HG02885 (cell line): ENCODE results near the gene GATAD2B.

Experiments
- ATAC-seq: cut with Tn5 transposase; IDR thresholded peaks from one replicate; pipeline ENCODE4 v1.9.1; 2021; ENCODE audit warnings: mild to moderate bottlenecking; ENCODE audit not compliant: unreplicated experiment, poor library complexity

The GATAD2B gene

DNA sequence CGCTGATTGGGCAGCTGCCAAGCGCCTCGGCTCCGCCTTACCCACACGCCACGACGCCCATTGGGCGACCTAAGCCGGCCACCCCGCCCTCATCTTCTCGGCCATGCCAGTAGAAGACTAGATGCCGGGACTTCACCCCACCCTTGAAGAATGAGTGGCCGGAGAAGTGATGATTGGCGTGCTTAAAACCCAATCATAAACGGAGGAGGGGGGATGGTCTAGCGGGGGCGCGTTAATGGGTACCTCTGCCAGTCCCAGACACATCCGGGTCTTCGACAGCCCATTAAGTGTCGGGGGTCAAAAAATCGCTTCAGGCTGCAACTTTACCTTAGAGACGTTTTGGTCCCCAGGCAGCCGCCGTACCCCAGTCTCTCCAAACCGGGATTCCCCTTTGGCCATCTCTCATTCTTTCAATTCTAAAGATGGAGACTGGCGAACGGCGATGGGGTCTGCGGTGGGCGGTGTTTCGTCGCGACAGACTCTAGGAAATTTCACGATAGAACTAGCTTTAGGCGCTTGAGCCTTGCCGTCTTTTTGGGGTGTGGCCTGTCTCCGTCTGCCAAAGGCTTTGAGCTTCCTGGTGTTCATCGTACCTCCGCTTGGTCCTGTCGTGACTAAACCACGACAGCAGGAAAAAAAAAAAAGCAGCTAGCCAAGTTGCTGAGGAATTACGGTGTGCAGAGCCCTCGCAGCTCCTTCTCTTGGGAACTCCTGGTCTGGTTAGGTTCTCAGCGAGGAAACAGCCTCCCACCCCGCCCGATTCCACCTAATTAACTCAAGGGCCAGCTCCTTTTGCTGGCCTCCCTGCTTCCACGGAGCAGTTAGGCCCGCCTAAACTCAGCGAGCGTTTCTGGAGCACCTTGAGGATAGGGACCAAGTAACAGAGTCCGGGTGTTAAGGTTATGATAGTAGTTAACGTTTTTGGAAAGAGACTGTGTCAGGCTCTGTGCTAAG is at the start of gene GATAD2B:
TSS of gene GATAD2B (minus strand) at position 1 of the 954 bp plus-strand sequence. CDS start 94,625 bp downstream, outside the sequence.
- peak; percentile 95 for ATAC-seq

- ATAC-seq, result no peak
Observed at GRCh38 chr1:153970346-153970745, 47.6 kb upstream of the GATAD2B start.

DNA sequence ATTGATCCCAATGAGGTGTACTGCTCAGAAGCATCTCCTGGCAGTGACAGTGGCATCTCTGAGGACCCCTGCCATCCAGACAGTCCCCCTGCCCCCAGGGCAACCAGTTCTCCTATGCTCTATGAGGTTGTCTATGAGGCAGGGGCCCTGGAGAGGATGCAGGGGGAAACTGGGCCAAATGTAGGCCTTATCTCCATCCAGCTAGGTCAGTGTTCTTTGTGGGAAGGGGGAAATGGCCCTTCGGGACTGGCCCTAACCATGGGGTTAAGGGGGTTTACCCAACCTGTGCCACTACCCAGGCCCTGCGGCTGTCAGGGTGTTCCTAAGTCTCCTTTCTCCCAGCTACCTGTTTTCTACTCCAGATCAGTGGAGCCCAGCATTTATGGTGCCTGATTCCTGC is 46.2 kb upstream of the GATAD2B start:
- no peak for ATAC-seq

- no peak for ATAC-seq
Observed at GRCh38 chr1:153968408-153968807, 45.6 kb upstream of the GATAD2B start.

GRCh38 chr1:153968000-153968363 is 45.2 kb upstream of the GATAD2B start:
- ATAC-seq, result no peak

DNA sequence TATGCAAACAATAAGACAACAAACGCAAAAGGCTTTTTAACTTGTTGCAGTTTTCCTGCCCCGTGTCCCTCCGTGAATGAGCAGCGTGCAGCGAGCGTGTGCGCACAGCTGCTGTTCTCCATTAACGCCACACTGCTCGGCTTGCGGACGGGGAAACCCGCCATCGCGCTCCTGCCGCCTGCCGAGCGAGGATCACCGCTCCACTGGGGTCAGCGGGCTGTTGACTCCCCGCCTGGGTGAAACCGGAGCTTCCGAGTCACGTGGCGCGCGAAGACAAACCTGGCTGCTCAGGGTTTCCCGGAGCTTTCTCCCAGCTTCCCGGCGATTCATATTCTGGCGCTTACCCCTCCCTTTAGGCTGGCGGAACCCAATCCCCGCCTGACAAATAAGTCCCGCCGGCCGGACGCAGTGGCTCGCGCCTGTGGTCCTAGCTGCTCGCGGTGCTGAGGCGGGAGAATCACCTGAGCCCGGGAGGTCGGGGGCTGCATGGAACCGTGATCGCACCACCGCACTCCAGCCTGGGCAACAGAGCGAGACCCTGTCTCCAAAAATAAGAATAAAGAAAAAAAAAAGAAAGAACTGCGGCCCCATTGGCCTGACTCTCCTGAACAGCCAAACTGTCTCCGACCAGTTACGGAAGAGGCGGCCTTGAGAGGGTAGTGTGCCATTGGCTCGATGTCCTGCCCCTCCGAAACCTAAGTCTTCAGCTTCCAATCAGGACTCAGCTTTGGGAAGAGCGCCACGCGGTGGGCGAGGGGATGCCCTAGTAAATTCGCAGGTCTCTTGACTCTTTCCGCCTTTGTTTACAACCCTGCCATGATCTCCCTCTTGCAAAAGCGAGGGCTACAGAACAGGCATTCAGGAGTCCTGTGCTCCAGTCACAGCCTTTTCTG is 44.6 kb upstream of the GATAD2B start, which contains the start of gene CREB3L4:
TSS of gene CREB3L4 (plus strand) at position 796 of the 893 bp plus-strand sequence. CDS start 624 bp downstream, outside the sequence.
- peak; percentile 75 for ATAC-seq

DNA sequence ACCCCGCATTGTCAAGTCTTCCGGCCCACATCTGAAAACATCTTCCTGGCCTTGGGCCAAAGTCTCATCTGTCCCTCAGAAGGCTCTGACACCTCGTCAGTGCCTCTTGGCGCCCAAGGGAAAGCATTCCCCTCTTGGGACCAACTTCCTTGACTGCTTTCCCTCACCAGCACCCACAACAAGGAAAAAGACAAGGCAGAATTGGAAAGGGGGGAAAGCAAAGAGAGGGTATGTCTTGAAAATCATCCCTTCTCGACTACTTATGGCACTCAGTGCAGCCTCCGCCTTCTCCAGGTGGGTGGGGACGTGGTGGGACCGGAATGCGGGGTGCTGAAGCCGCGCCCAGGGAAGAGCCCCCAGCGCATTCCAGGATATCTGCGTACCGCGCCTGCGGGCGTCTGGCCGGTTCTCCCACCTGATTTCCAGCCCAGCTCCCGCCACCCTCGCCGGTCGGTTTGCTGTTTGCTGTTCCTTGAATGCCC is 41.1 kb upstream of the GATAD2B start:
- no peak for ATAC-seq

DNA sequence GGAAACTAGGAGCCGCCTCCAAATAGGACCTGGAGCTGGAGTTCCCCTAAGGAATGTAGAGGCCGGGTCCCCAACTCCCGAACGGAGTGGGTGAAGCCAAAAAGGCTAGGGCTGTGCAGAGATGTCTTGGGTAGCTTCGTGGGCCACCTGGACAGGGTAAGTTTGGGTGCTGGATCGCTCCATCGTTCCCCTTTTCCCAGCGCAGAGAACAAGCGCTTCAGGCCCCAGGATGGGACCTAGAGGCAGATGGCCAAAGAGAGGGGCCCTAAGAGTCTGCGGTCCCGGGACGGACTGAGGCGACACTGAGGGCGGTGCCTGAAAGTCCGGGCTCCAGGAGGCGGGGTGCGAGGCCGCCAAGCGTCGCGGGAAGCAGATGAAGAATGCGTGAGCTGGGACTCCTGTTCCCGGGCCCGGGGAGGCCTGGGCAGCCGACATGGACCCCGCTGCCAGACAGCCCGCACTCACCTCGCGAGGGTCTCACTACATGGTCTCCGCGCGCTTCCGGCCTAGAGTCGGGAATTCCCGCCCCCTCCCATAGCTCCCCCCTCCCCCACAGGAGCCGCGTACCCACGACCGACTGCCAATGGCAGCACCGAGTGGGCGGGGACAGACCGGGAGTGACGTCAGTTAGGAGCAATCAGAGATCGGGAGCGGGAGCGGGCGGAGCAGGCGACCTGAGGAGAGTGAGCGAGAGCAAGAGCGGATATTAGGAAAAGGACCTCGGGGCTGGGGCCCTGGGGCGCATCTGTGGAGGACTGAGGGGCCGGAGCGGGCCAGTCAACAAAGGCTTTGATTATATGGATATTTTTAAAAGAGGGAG is 40.5 kb upstream of the GATAD2B start, which contains the start of gene SLC39A1:
TSS of gene SLC39A1 (minus strand) at position 508 of the 820 bp plus-strand sequence. CDS start 822 bp downstream, outside the sequence.
- ATAC-seq, result peak; percentile 56

DNA sequence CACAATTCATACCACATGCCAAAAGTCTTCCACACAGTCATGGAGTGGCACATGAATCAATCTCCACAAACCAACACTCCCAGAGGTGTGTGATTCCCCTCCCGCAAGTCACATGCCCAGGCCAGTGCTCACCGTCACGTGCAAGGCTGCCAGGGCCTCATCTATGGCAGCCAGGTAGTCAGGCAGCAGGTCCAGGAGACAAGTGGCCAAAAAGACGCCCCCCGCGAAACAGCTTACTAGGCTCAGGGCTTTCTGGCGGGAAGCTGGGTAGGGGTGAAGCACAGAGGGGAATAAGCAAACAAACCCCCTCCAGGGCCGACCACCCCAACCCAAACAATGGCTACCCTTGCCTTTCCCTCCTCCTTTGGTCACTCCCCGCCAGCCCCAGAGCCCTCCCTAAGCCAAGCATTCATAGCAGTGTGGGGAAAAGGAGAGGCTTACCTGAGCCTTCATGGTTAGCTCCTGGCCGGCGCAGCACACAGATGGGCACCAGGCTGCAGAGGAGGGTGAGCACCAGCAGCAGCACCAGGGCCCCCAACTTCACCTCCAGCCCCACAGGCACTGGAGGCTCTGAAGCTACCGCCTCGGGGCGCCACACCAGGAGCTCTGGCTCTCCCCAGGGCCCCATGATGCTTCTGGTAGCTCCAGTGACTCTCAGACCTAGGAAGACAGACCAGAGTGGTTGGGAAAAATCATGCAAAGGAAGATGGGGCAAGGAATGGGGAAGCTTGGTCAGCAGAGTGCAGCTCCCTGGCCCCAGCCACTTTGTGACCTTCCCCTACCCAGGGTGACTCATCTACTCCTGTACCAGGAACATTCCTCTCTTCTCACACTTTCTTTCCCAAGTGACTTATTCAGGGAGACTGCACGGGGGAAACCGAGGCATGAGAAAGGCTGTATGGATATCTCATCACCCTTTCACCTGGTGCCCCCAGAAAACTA is 39.6 kb upstream of the GATAD2B start:
- ATAC-seq, result no peak

DNA sequence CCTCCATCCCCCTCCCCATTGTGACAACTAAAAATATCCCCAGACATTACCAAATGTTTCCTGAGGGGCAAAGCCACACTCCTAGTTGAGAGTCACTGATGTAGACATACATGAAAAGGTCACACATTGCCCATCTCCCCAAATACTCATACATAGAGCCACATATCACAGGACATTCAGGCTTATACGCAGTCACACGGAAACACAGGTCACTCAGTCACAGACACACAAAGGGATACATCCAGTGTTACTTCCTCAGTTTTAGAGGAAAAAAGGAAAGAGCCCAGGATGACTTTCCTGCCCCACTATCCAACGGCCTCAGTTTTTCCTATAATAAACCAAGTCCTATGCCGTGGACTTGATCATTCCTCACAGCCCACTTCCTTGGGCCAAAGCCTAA is 38.6 kb upstream of the GATAD2B start:
- ATAC-seq, result no peak

GRCh38 chr1:153960206-153960605 is 37.4 kb upstream of the GATAD2B start:
- no peak for ATAC-seq

- ATAC-seq, result no peak
Observed at GRCh38 chr1:153959454-153959853, 36.7 kb upstream of the GATAD2B start.

GRCh38 chr1:153958961-153959260 is 36.1 kb upstream of the GATAD2B start:
- no peak for ATAC-seq

DNA sequence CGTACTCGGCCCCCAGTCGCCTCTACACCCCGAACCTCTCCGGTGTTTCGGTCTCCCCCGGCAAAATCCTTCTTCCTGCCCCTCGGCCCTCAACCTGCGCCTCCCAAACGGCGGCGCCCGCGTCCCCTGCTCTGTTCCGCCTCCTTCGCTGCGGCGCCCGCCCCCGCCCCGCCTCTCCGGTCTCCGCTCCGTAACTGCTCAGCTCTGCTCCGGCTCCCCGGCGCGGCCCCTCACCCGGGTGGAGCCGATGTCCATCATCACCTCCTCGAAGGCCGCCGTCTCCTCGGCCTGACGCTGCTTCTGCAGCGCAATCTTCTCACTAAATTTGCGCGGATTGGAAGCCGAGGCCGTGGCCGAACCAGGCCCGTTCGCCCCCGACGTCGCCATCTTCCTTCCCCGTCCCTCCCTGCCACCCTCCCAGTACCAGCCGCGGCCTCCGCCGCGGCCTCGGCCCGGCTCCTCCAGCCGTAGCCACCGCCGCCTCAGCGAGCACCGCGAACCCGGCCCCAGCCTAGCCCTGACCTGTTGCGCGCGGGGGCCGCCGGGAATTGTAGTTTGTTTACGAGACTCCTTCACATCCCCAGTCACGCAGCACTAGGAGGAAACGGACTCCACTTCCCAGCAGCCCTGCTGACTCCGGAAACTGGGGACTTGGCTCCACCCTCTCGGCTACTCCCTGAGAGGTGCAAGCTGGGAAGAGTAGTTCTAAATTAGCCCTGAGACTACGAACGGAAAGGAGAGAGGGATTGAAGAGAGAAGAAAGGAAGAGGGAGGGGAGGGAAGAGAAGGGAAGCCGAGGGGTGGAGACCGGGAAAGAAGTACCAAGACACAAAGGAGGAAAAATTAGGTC is 35.6 kb upstream of the GATAD2B start, which contains the start of gene CRTC2:
TSS of gene CRTC2 (minus strand) at position 502 of the 850 bp plus-strand sequence. CDS start at position 387, 115 bp downstream.
- ATAC-seq, result peak; percentile 82

- peak; percentile 12 for ATAC-seq
Observed at GRCh38 chr1:153957744-153958110, 35.0 kb upstream of the GATAD2B start.

GRCh38 chr1:153956997-153957715 is 34.4 kb upstream of the GATAD2B start:
- no peak for ATAC-seq

GRCh38 chr1:153954826-153955225 is 32.1 kb upstream of the GATAD2B start:
- no peak for ATAC-seq
